Measurements from ENCODE around the gene TAS1R2.
A peak's percentile ranks its signal among the peaks of the same experiment; 100 is the strongest.
"Not testable (repeated sequence)": the region's sequence is repeated elsewhere in the genome, so short reads cannot be mapped to it uniquely, and the experiment has no call there.

The TAS1R2 gene

GRCh38 chr1:18859560-18859959, at the start of gene TAS1R2:
TAS1R2 (minus strand) TSS chr1:18859660; CDS start chr1:18859660, 0 bp downstream.
- ATAC-seq: no peak

GRCh38 chr1:18907917-18908845, 48.7 kb upstream of the TAS1R2 start:
- no peak for ATAC-seq

GRCh38 chr1:18907021-18907916, 47.8 kb upstream of the TAS1R2 start:
- ATAC-seq: no peak

GRCh38 chr1:18903291-18903756, 43.9 kb upstream of the TAS1R2 start:
- ATAC-seq: no peak

GRCh38 chr1:18902523-18903290, 43.2 kb upstream of the TAS1R2 start, which contains the start of gene ALDH4A1:
ALDH4A1 (minus strand) TSS chr1:18902555; CDS start chr1:18902523, 32 bp downstream.
- ATAC-seq: peak; percentile 99

- ATAC-seq: no peak
These were observed 42.6 kb upstream of the TAS1R2 start for GRCh38 chr1:18901952-18902522.

GRCh38 chr1:18901147-18901951, 41.9 kb upstream of the TAS1R2 start:
- no peak for ATAC-seq

- ATAC-seq: no peak
These were observed 40.9 kb upstream of the TAS1R2 start for GRCh38 chr1:18900303-18900841.

- no peak for ATAC-seq
These were observed 40.0 kb upstream of the TAS1R2 start for GRCh38 chr1:18899363-18900049.

- ATAC-seq: no peak
These were observed 39.1 kb upstream of the TAS1R2 start for GRCh38 chr1:18898567-18898966.

GRCh38 chr1:18895317-18895716, 35.9 kb upstream of the TAS1R2 start:
- ATAC-seq: no peak

- ATAC-seq: no peak
These were observed 33.7 kb upstream of the TAS1R2 start for GRCh38 chr1:18893120-18893519.

- ATAC-seq: not testable (repeated sequence)
These were observed 32.4 kb upstream of the TAS1R2 start for GRCh38 chr1:18891858-18892257.

GRCh38 chr1:18891426-18891780, 31.9 kb upstream of the TAS1R2 start:
- ATAC-seq: no peak

GRCh38 chr1:18890706-18891425, 31.4 kb upstream of the TAS1R2 start:
- ATAC-seq: no peak

GRCh38 chr1:18886003-18886335, 26.5 kb upstream of the TAS1R2 start:
- ATAC-seq: no peak

GRCh38 chr1:18885311-18886002, 26.0 kb upstream of the TAS1R2 start:
- no peak for ATAC-seq

- ATAC-seq: no peak
These were observed 25.3 kb upstream of the TAS1R2 start for GRCh38 chr1:18884727-18885126.

- ATAC-seq: no peak
These were observed 24.9 kb upstream of the TAS1R2 start for GRCh38 chr1:18884419-18884717.

Data from activated CD4-positive, CD25-positive, alpha-beta regulatory T cell treated with anti-CD3 and anti-CD28 coated beads, Interleukin-2, amount 50 U/mL, for 24 hours (primary cell).